Activated B cell treated with CpG ODN at 0.5 μM for 24 hours (primary cell): Measurements from ENCODE around the gene SYPL2. TPM values are rescaled to one million over a fixed set of nuclear protein-coding genes. Genes with fewer than 3 reads are reported as not detected.

Experiments
- ATAC-seq: fragments of 200-7000 bp; cut with Tn5 transposase; one replicate; pipeline ENCODE4 v1.10.0; 2021; ENCODE audit warnings: low read depth, mild to moderate bottlenecking, moderate library complexity
- CTCF ChIA-PET: fragments of 350-600 bp; sonication (Branson Sonifier 250); formaldehyde crosslinking; loops from one replicate; lab custom pipeline; 2021; ENCODE audit warnings: antibody characterized with exemption; lab: Charles Lee
- POLR2A ChIA-PET: fragments of 350-600 bp; sonication (Branson Sonifier 250); formaldehyde crosslinking; loops from one replicate; lab custom pipeline; 2021; ENCODE audit warnings: antibody characterized with exemption; lab: Charles Lee
- DNase-seq: peaks from one replicate; pipeline ENCODE4 v3.0.0; 2022
- H3K27ac Mint-ChIP-seq: one replicate; pipeline ENCODE4 v1.8.0; 2020; ENCODE audit warnings: mixed read lengths
- H3K27me3 Mint-ChIP-seq: one replicate; pipeline ENCODE4 v1.8.0; 2021; ENCODE audit warnings: mixed read lengths
- H3K36me3 Mint-ChIP-seq: one replicate; pipeline ENCODE4 v1.8.0; 2021; ENCODE audit warnings: low read depth, mixed read lengths
- H3K4me1 Mint-ChIP-seq: one replicate; pipeline ENCODE4 v1.8.0; 2021; ENCODE audit warnings: mixed read lengths
- H3K4me3 Mint-ChIP-seq: one replicate; pipeline ENCODE4 v1.8.0; 2020; ENCODE audit warnings: mild to moderate bottlenecking, mixed read lengths
- H3K9me3 Mint-ChIP-seq: one replicate; pipeline ENCODE4 v1.8.0; 2020; ENCODE audit warnings: mixed read lengths
- CTCF ChIP-seq: fragments of 200-600 bp; IDR thresholded peaks from one replicate; pipeline ENCODE4 v1.8.0; 2022; ENCODE audit warnings: antibody characterized with exemption, mild to moderate bottlenecking
- intact Hi-C: fragments of 100-400 bp; cut with micrococcal nuclease; formaldehyde crosslinking; loops from one replicate; pipeline ENCODE4 v1.15.1; 2024
- total RNA-seq: library from RNA; stranded (reverse); gene quantifications from 2 replicates; pipeline ENCODE4 v1.2.3, GENCODE V29; 2022

SYPL2 gene
- total RNA-seq, 1 donor from 2014 or later: not detected

- H3K27me3 Mint-ChIP-seq: no peaks in the 10 kb centered on the region
- no peak for DNase-seq
- H3K27ac Mint-ChIP-seq: no peak overlapping the region
- CTCF ChIA-PET: interaction anchor here (23.7 kb wide), 1 partner anchor 35 kb away, joined by 375 read pairs; no protein-coding TSS in a partner anchor
- H3K4me3 Mint-ChIP-seq: peak overlapping the region; percentile 50
- H3K9me3 Mint-ChIP-seq: no peaks in the 10 kb centered on the region
- TF ChIP-seq CTCF: no peak
- intact Hi-C loops: no loop called here
- no peak for ATAC-seq
- POLR2A ChIA-PET: no interaction called here
- peaks cover 42% of the 10 kb centered on the region for H3K4me1 Mint-ChIP-seq
- peaks cover 45% of the 10 kb centered on the region for H3K36me3 Mint-ChIP-seq
Observed at GRCh38 chr1:109495738-109496137, 29.4 kb downstream of the SYPL2 start.

- H3K27ac Mint-ChIP-seq: no peak overlapping the region
Observed at GRCh38 chr1:109497449-109498160, 31.3 kb downstream of the SYPL2 start.

DNA sequence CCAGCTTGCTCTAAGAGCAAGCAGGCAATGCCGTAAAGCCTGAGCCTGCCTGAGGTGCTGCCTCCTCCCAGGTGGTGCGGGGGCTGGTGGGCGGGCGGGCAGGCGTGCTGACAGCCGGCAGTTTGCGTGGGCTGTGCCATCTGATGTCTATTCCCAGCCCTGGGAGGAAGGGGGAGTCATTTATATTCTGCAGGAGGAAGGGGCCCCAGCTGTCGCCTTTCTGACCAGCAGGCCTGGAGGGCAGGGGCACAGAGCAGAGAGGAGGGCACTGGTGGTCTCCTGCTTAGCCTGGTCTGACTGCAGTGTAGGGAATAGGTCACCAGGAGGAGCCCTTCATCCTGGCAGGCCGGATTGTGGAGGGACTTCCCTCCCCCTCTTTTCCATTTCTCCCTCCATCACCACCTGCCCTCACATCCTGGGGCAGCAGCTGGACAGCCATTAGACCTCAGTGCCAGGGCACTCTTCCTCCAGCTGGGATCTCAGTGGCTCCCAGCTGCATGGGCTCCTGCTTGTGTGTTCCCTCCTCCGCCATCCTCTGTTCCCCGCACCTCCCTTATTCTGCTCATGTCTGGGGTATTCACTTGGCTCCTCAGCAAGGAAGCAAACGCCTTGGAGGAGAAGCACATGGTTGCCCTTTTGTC lies 31.9 kb downstream of the SYPL2 start:
- ATAC-seq: no peak
- Mint-ChIP-seq H3K4me3 (no peak overlapping the region), H3K4me1 (peaks cover 60% of the 10 kb centered on the region), H3K36me3 (peaks cover 55% of the 10 kb centered on the region), H3K9me3 (no peaks in the 10 kb centered on the region), H3K27me3 (no peaks in the 10 kb centered on the region), H3K27ac (no peak overlapping the region)
- DNase-seq: no peak
- intact Hi-C loops: no loop called here
- ChIA-PET CTCF (interaction anchor here (0.9 to 23.7 kb wide), 7 partner anchors 11 to 486 kb away, joined by 3 to 375 read pairs (median 4); partner anchors contain the start of genes AHCYL1 and AMIGO1), POLR2A (no interaction called here)
- TF ChIP-seq CTCF: no peak

More at GRCh38 chr1:109497449-109498160, 31.3 kb downstream of the SYPL2 start:
- DNase-seq (no peak), ATAC-seq (no peak)
- ChIA-PET POLR2A (interaction anchor here (0.8 kb wide), 1 partner anchor 72 kb away, joined by 3 read pairs; no protein-coding TSS in a partner anchor), CTCF (interaction anchor here (0.9 to 23.7 kb wide), 9 partner anchors 9 to 487 kb away, joined by 3 to 375 read pairs (median 4); partner anchors contain the start of genes AHCYL1, AMIGO1 and ATXN7L2)
- peaks cover 53% of the 10 kb centered on the region for H3K36me3 Mint-ChIP-seq
- no peak overlapping the region for H3K4me3 Mint-ChIP-seq
- intact Hi-C loops: no loop called here
- no peak for TF ChIP-seq CTCF
- no peaks in the 10 kb centered on the region for H3K9me3 Mint-ChIP-seq
- H3K4me1 Mint-ChIP-seq: peaks cover 53% of the 10 kb centered on the region
- H3K27me3 Mint-ChIP-seq: no peaks in the 10 kb centered on the region

DNA sequence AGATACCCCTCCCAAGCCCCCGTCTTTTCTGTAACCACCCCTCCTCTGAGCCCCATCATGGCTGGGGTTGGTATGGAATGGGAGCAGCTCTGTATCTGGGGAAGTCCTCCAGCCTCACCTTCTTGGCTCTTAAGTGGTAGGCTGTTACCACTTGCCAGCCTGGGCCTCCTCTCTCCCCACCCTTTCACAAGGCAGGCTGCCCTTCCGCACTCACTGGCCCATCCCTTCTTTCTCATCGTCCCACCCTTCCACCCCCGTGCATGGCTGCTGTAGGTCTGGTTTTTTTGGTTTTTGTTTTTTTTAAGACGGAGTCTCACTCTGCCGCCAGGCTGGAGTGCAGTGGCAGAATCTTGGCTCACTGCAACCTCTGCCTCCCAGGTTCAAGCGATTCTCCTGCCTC lies 32.7 kb downstream of the SYPL2 start:
- H3K4me3 Mint-ChIP-seq: no peak overlapping the region
- TF ChIP-seq CTCF: no peak
- ChIA-PET CTCF (interaction anchor here (1.0 to 23.7 kb wide), 4 partner anchors 14 to 141 kb away, joined by 4 to 375 read pairs (median 6); no protein-coding TSS in a partner anchor), POLR2A (no interaction called here)
- H3K27me3 Mint-ChIP-seq: no peaks in the 10 kb centered on the region
- DNase-seq (no peak), ATAC-seq (no peak)
- H3K4me1 Mint-ChIP-seq: peaks cover 55% of the 10 kb centered on the region
- H3K27ac Mint-ChIP-seq: no peak overlapping the region
- H3K9me3 Mint-ChIP-seq: no peaks in the 10 kb centered on the region
- H3K36me3 Mint-ChIP-seq: peaks cover 53% of the 10 kb centered on the region
- intact Hi-C loops: no loop called here
